Thyroid gland (tissue), 4 donors: ENCODE results near the gene PITPNB. TPM values are rescaled to one million over a fixed set of nuclear protein-coding genes. Genes with fewer than 3 reads are reported as not detected.

ENCODE experiments used
- DNase-seq, 2 donors: peaks; one replicate each; pipeline ENCODE4 v3.0.0-alpha.2; 2019
- H3K27ac ChIP-seq, 3 donors: fragments of 200-600 bp; sonication (generic); 1 replicate in 2 of 3; 2 replicates in 1 of 3; pipeline ENCODE4 v1.5.1; 2016 to 2019; ENCODE audit warnings: mild to moderate bottlenecking in 1 of 3, moderate library complexity in 1 of 3
- H3K27me3 ChIP-seq: fragments of 200-600 bp; sonication (generic); one replicate; pipeline ENCODE4 v1.5.1; 2019
- H3K36me3 ChIP-seq, 2 donors: fragments of 200-600 bp; sonication (generic); one replicate each; pipeline ENCODE4 v1.5.1; 2016 to 2019
- H3K4me1 ChIP-seq, 2 donors: fragments of 200-600 bp; sonication (generic); one replicate each; pipeline ENCODE4 v1.5.1; 2017 to 2019
- H3K4me3 ChIP-seq, 3 donors: fragments of 200-600 bp; sonication (generic); replicated peaks in 1 of 3; 1 replicate in 2 of 3; 2 replicates in 1 of 3; pipeline ENCODE4 v1.5.1; 2016; ENCODE audit warnings: mild to moderate bottlenecking in 1 of 3
- H3K9me3 ChIP-seq: fragments of 200-600 bp; sonication (generic); one replicate; pipeline ENCODE4 v1.5.1; 2017
- CTCF ChIP-seq, 6 experiments: fragments of 200-600 bp in 3 of 6; fragments of 450-650 bp in 3 of 6; sonication (generic) in 3 of 6; IDR thresholded peaks; one replicate each; pipeline ENCODE4 v1.5.1; 2016 to 2019; ENCODE audit warnings: antibody characterized with exemption in 6 of 6, mild to moderate bottlenecking in 2 of 6, inconsistent platforms in 1 of 6, moderate library complexity in 1 of 6
- POLR2A ChIP-seq, 2 donors: fragments of 450-650 bp; IDR thresholded peaks; one replicate each; pipeline ENCODE4 v1.6.1; 2017; ENCODE audit warnings: antibody characterized with exemption in 2 of 2, mild to moderate bottlenecking in 2 of 2, moderate library complexity in 1 of 2
- WGBS, 2 donors: methylation state at CpG; one replicate each; pipeline ENCODE4 v1.1.5; 2017; 5-methylcytosine and 5-hydroxymethylcytosine counted together
- intact Hi-C: fragments of 100-400 bp; cut with DNase I; formaldehyde crosslinking; loops from one replicate; pipeline ENCODE4 v1.15.1; 2023
- total RNA-seq, 4 donors: library from RNA; depleted of rRNA; stranded (reverse); fragments of >200 nt; gene quantifications; one replicate each; pipeline ENCODE4 v1.2.3, GENCODE V29; 2016

PITPNB gene
- total RNA-seq, 4 donors from 2014 or later = 30.7 to 54.4 (median 42.6) TPM

DNA sequence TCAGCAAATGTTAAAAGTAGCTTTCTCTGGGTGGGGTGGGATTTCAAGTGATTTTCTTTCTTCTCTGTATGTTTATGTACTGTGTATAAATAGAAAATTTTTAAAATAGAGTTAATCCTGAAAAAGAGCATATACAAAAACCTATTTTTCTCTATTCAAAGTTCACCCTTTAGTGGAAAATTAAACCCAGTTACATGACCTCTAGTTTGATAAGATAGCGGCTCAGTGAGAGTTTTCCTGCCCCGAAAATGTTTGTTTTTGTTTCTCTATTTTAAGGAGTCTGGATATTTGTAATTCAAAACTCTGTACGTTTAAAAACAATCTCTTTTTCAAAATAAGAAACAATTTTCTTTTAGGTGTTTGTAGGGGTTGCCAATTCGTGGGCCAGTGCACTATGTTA, 42.1 kb upstream of the PITPNB start:
- Histone ChIP-seq H3K4me3 (no peak overlapping the region), H3K9me3 (no peaks in the 10 kb centered on the region), H3K36me3 (no peaks in the 10 kb centered on the region), H3K27ac (no peak overlapping the region), H3K4me1 (peaks cover 4 to 9% of the 10 kb centered on the region in 2 donors), H3K27me3 (no peaks in the 10 kb centered on the region)
- 74 to 77% methylated on average over 4 of the region's 4 CpGs for WGBS, 2 donors
- no peak for TF ChIP-seq POLR2A (IDR thresholded peaks at IDR 0.05)
- TF ChIP-seq CTCF (IDR thresholded peaks at IDR 0.05) = no peak
- intact Hi-C loops = no loop called here
- no peak for DNase-seq

GRCh38 chr22:27959335-27960090, 40.5 kb upstream of the PITPNB start:
- H3K4me3 ChIP-seq = no peak overlapping the region
- no peaks in the 10 kb centered on the region for H3K9me3 ChIP-seq
- H3K36me3 ChIP-seq = no peaks in the 10 kb centered on the region
- no peaks in the 10 kb centered on the region for H3K27me3 ChIP-seq
- 41 to 45% methylated on average over 8 of the region's 8 CpGs for WGBS, 2 donors
- H3K4me1 ChIP-seq = peaks cover 4 to 9% of the 10 kb centered on the region in 2 donors
- intact Hi-C loops = no loop called here
- no peak overlapping the region for H3K27ac ChIP-seq
- TF ChIP-seq POLR2A (IDR thresholded peaks at IDR 0.05) (no peak), CTCF (IDR thresholded peaks at IDR 0.05) (no peak)
- peak; percentile 27 to 36 for DNase-seq

- no peaks in the 10 kb centered on the region for H3K36me3 ChIP-seq
- H3K4me3 ChIP-seq = no peak overlapping the region
- TF ChIP-seq POLR2A (IDR thresholded peaks at IDR 0.05) (no peak), CTCF (IDR thresholded peaks at IDR 0.05) (no peak)
- H3K9me3 ChIP-seq = no peaks in the 10 kb centered on the region
- DNase-seq = no peak
- H3K27me3 ChIP-seq = no peaks in the 10 kb centered on the region
- H3K27ac ChIP-seq = no peak overlapping the region
- intact Hi-C loops = no loop called here
- H3K4me1 ChIP-seq = no peaks in the 10 kb centered on the region
- 84 to 86% methylated on average over 3 of the region's 3 CpGs for WGBS, 2 donors
Measured at GRCh38 chr22:27952779-27953178, 33.7 kb upstream of the PITPNB start.

GRCh38 chr22:27952091-27952490, 33.0 kb upstream of the PITPNB start:
- no peaks in the 10 kb centered on the region for H3K4me1 ChIP-seq
- 90 to 92% methylated on average over 3 of the region's 3 CpGs for WGBS, 2 donors
- no peaks in the 10 kb centered on the region for H3K36me3 ChIP-seq
- no peaks in the 10 kb centered on the region for H3K9me3 ChIP-seq
- H3K4me3 ChIP-seq = no peak overlapping the region
- DNase-seq = no peak
- no peaks in the 10 kb centered on the region for H3K27me3 ChIP-seq
- intact Hi-C loops = no loop called here
- no peak overlapping the region for H3K27ac ChIP-seq
- TF ChIP-seq CTCF (IDR thresholded peaks at IDR 0.05) (no peak), POLR2A (IDR thresholded peaks at IDR 0.05) (no peak)

DNA sequence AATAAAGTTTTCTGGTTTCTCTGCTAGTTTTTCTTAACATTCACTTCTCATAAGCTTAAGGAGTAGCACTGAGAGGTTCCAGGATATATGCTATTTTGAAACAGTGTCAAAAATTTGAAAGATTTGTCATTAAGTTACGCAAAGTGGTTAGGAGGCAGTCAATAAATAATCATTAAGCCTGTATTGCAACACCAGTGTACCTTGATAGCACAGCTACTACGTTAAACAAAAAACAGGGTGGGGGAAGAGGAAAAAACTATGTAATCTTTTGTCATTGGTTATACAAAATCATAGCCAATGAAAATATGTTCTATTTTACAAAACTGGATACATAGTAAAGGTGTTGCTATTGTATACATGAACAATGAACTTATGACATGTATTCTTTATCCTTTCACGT, 30.4 kb upstream of the PITPNB start:
- TF ChIP-seq CTCF (IDR thresholded peaks at IDR 0.05) = no peak
- TF ChIP-seq POLR2A (IDR thresholded peaks at IDR 0.05) = no peak
- WGBS, 2 donors = 92 to 93% methylated on average over 3 of the region's 3 CpGs
- Histone ChIP-seq H3K4me3 (no peak overlapping the region), H3K27me3 (no peaks in the 10 kb centered on the region), H3K4me1 (no peaks in the 10 kb centered on the region), H3K36me3 (no peaks in the 10 kb centered on the region), H3K9me3 (no peaks in the 10 kb centered on the region), H3K27ac (no peak overlapping the region)
- DNase-seq = no peak
- intact Hi-C loops = no loop called here
